KOPT-K1 (cell line): ENCODE results near the gene C15orf61.

Experiments
- H3K27ac ChIP-seq: fragments of 200-600 bp; sonication (generic); 2 replicates; pipeline ENCODE4 v1.5.1; 2016; ENCODE audit warnings: antibody characterized with exemption, mild to moderate bottlenecking, low read depth, low read length; ENCODE audit not compliant: poor library complexity, severe bottlenecking
- H3K36me3 ChIP-seq: fragments of 200-600 bp; sonication (generic); 2 replicates; pipeline ENCODE4 v1.5.1; 2017; ENCODE audit warnings: antibody characterized with exemption, mild to moderate bottlenecking, low read length, moderate library complexity; ENCODE audit not compliant: insufficient read depth
- H3K9me3 ChIP-seq: fragments of 200-600 bp; sonication (generic); 2 replicates; pipeline ENCODE4 v1.5.1; 2017; ENCODE audit warnings: antibody characterized with exemption, low read length, mild to moderate bottlenecking; ENCODE audit not compliant: insufficient read depth, poor library complexity, severe bottlenecking

Gene C15orf61

GRCh38 chr15:67579164-67579563 lies 58.2 kb downstream of the C15orf61 start:
- no peaks in the 10 kb centered on the region for H3K9me3 ChIP-seq
- H3K27ac ChIP-seq: no peak overlapping the region
- no peaks in the 10 kb centered on the region for H3K36me3 ChIP-seq
